ENCODE results near the gene TSPAN33.

TSPAN33 gene

GRCh38 chr7:129197771-129198170 lies 53.3 kb downstream of the TSPAN33 start:
- DNase-seq (ENCODE audit: low read depth) = no peak
- no peak overlapping the region for H3K4me3 ChIP-seq (ENCODE audit: low read depth, low read length)
- TF ChIP-seq, protein P1, sequence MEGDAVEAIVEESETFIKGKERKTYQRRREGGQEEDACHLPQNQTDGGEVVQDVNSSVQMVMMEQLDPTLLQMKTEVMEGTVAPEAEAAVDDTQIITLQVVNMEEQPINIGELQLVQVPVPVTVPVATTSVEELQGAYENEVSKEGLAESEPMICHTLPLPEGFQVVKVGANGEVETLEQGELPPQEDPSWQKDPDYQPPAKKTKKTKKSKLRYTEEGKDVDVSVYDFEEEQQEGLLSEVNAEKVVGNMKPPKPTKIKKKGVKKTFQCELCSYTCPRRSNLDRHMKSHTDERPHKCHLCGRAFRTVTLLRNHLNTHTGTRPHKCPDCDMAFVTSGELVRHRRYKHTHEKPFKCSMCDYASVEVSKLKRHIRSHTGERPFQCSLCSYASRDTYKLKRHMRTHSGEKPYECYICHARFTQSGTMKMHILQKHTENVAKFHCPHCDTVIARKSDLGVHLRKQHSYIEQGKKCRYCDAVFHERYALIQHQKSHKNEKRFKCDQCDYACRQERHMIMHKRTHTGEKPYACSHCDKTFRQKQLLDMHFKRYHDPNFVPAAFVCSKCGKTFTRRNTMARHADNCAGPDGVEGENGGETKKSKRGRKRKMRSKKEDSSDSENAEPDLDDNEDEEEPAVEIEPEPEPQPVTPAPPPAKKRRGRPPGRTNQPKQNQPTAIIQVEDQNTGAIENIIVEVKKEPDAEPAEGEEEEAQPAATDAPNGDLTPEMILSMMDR (IDR thresholded peaks at IDR 0.05; ENCODE audit: control insufficient read depth, extremely low read depth, insufficient read depth) = no peak

DNA sequence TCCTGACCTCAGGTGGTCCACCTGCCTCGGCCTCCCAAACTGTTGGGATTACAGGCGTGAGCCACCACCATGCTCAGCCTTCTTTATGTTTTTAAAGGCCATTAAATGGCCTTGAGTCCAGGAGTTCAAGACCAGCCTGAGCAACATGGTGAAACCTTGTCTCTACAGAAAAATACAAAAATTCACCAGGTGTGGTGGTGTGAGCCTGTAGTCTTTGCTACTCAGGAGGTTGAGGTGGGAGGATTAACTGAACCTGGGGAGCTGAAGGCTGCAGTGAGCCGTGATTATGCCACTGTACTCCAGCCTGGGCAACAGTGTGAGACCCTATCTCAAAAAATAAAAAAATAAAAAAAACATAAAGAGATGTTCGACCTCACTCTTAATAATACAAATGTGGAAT lies 54.9 kb downstream of the TSPAN33 start:
- H3K4me3 ChIP-seq (ENCODE audit: low read depth, low read length) = no peak overlapping the region
- TF ChIP-seq, protein P1 (IDR thresholded peaks at IDR 0.05; ENCODE audit: control insufficient read depth, extremely low read depth, insufficient read depth) = no peak
- DNase-seq (ENCODE audit: low read depth) = no peak

- TF ChIP-seq, protein P1 (IDR thresholded peaks at IDR 0.05; ENCODE audit: control insufficient read depth, extremely low read depth, insufficient read depth) = no peak
- no peak overlapping the region for H3K4me3 ChIP-seq (ENCODE audit: low read depth, low read length)
- DNase-seq (ENCODE audit: low read depth) = no peak
Observed at GRCh38 chr7:129202058-129202777, 57.7 kb downstream of the TSPAN33 start.

DNA sequence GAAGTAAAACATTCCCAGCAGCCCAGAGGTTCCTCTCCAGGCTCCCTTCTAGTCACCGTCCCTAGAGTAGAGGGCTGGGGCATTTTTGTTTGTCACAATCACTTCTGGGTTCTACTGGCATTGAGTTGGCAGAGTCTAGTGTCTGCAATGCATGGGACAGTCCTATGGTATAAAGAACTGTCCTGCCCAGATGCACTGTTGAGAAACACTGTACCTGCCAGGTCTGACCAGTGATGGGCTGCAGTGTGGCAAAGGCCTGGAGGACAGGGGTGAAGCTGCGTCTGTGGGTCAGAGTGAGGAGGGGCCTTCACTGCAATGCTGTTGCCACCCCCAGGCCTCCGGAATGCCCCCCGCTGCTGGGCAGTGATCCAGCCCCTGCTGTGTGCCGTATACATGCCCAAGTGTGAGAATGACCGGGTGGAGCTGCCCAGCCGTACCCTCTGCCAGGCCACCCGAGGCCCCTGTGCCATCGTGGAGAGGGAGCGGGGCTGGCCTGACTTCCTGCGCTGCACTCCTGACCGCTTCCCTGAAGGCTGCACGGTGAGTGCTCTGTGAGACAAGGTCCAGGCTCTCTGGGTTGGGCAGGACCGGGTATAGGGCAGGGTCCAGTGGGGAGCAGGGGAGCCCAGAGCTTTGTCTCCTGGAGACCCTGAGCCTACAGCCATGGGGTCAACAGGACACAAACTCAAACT lies 58.7 kb downstream of the TSPAN33 start:
- no peak overlapping the region for H3K4me3 ChIP-seq (ENCODE audit: low read depth, low read length)
- DNase-seq (ENCODE audit: low read depth) = no peak
- TF ChIP-seq, protein P1 (IDR thresholded peaks at IDR 0.05; ENCODE audit: control insufficient read depth, extremely low read depth, insufficient read depth) = no peak

- no peak for DNase-seq (ENCODE audit: low read depth)
- no peak overlapping the region for H3K4me3 ChIP-seq (ENCODE audit: low read depth, low read length)
- TF ChIP-seq, protein P1 (IDR thresholded peaks at IDR 0.05; ENCODE audit: control insufficient read depth, extremely low read depth, insufficient read depth) = no peak
Observed at GRCh38 chr7:129205126-129205818, 60.8 kb downstream of the TSPAN33 start.

GRCh38 chr7:129205987-129206785 lies 61.7 kb downstream of the TSPAN33 start:
- TF ChIP-seq, protein P1 (IDR thresholded peaks at IDR 0.05; ENCODE audit: control insufficient read depth, extremely low read depth, insufficient read depth) = no peak
- DNase-seq (ENCODE audit: low read depth) = no peak
- no peak overlapping the region for H3K4me3 ChIP-seq (ENCODE audit: low read depth, low read length)

Measured in LNCaP clone FGC (cell line).